ENCODE data around the gene USP36. TPM values are rescaled to one million over a fixed set of nuclear protein-coding genes. Genes with fewer than 3 reads are reported as not detected.
"Not testable (repeated sequence)": the region's sequence is repeated elsewhere in the genome, so short reads cannot be mapped to it uniquely, and the experiment has no call there.

USP36 gene
- polyA plus RNA-seq, 1 donor, result 30.5 TPM

DNA sequence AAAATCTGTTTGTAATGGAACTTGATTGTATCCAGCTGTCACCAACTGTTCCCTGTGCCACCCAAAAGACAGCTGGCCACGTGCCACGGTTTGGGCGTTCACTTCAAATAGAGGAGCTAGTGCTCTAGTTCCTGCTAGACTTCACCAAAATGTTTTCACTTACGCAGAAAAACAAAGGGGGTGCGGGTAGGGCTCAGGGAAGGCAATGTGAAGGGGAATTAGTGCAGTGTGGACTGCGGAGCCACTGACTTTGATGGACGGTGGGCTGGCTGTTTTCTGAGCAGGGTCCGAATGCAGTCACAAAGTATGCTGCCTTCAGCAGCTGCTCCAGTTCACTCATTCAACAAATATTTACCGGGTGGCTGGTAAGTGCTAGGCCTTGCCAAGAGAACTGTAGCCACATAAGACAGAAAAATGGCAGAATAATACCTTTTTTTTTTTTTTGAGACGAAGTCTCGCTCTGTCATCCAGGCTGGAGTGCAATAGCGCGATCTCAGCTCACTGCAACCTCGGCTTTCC is 50.9 kb downstream of the USP36 start:
- DNase-seq, result no peak

DNA sequence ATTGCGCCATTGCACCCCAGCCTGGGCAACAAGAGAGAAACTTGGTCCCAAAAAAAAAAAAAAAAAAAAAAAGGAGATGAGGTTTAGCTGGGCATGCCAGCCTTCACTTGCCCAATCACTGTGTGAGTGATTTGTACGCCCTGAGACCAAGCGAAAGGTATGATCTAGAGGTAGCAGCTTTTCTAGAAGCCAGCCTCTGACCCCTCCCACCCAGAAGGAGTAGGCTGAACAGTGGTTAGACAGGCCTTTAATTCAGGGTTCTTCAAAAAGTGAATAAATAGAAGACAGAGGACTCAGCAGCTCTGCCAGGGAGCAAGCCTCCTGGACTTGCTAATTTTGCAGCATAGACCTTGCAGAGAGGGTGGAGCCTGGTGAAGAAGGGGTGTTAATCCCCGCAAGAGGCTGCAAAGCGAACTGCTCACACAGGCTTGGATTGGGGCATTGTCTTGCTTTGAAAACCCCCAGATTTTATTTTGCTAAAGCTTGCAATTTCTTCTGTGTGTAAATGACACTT is 51.4 kb downstream of the USP36 start:
- DNase-seq, result no peak

DNA sequence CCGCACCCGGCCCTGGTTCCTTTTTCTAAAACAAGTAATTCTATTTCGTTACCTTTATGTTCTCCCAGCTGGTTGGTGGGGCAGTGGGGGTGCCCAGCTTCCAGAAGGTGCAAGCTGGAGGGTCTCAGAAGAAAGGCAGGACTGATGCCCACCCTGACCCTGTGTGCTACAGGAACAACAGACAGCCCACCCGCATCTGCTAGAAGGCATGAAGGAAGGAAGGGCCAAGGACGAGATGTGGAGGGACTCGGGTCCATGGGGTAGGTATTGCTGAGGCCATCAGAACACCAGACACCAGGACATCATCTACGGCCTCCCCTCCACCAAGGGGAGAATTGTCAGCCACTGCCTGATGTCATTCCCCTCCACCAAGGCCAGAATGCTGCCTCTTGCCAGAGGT is 52.2 kb downstream of the USP36 start:
- DNase-seq, result no peak

DNA sequence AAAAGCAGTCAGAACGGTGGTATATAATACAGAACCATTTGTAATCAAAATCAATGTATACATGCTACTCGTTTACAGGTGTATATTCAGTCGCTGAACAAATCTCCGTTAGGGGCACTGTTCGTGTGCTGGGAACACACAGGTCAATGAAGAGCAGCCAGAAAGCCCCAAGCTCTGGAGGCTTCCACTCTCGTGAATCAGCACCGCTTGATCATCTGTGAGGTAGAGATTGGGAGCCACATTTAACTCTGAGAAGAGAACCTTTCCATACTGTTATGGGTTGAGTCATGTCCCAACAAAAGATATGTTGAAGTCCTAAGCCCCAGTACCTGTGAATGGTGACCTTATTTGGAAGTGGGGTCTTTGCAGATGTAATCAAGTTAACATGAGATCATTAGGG is 53.2 kb downstream of the USP36 start:
- no peak for DNase-seq

DNA sequence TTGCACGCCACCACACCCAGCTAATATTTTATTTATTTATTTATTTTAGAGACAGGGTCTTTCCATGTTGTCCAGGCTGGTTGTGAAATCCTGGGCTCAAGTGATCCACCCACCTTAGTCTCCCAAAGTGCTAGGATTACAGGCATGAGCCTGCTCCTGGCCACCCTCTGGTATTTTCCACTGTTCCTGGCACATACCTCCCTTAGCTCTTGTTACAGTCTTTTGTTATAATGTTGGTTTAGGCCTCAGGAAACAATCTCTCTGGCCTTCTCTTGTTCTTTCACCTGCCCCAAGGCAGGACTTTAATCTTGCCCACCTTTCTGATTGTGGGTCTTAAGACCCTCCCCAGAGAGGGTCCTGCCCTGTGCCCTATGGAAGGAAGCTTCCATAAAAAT is 55.0 kb downstream of the USP36 start:
- DNase-seq, result no peak

DNA sequence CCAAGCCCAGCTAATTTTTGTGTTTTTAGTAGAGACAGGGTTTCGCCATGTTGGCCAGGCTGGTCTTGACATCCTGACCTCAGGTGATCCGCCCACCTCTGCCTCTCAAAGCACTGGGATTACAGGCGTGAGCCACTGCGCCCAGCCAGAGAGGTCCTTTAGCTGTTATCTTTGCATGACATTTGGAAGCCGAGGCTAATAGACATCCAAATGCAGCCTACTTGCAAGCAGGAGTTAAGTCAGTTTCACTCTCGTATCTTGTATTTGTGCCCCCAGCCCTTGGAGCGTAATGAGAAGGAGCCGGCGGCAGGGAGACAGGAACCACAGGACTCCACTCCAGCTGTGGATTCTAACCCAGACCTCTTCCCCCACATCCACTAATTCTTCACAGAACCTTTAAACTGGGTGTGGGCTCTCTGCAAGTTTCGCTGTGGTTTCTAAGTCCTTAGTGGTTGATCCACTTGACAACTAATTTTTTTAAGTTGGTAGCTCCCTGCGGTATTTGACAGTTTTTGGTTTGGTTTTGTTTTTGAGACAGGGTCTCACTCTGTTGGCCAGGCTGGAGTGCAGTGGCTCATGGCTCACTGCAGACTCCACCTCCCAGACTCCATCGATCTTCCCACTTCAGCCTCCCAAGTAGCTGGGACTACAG is 55.5 kb downstream of the USP36 start:
- no peak for DNase-seq

DNA sequence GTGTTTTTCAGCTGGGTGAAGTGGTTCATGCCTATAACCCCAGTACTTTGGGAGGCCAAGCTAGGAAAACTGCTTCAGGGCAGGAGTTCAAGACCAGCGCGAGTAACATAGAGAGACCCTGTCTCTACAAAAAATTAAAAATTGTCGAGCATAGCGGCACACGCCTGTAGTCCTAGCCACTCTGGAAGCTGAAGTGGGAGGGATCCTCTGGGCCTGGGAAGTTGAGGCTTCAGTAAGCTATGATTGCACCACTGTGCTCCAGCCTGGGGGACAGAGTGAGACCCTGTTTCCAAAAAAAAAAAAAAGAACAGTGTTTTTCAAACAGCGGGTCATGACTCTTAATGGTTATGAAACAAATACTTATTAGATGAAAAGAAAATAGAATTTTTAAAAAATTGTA is 56.3 kb downstream of the USP36 start:
- no peak for DNase-seq

DNA sequence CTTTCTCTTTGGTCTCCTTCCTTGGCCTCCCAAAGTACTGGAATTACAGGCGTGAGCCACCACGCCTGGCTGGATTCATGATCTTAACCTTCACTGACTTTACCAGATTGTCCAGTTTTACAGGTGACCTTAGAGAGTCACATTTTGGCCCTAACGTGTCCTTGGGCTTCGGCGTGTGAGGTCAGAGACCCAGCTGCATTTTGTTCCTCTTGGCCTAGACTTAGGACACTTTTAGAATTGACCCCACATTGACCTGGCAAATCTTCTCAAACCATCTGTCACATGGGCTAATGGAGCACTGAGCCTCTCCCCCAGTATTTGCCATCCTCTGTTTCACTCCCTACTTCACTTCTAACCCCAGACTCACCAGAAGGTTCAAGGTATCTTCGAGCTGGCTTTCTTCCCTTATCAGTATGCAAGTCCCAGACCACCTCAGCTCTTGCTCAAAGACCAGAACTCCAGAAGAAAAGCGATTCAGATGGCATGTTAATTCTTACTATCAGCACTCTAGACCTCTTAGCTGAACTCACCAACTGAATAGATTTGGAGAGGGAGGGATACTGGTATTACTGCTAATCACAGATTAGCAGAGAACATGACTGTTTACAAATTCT is 56.8 kb downstream of the USP36 start:
- DNase-seq, result no peak

DNA sequence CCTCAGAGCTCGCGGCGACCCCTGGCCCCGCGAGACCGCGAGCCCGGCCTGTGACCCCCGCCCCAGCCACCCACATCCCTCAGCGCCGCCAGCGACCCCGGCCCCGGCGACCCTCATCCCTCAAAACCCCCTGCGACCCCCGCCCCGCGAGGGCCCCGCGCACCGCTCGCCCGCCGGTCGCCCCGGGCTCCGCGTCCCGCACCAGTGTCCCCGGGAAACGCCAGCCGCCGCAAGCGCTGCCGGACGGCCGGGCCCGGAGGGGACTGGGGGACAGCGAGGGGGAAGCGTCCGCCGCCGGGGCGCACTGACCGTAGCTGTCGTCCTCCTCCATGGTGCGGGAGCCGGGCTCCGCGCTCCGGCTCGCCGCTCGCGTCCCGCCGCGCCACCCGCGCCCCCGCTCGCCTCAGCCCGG is 58.7 kb downstream of the USP36 start, which contains the start of gene CYTH1:
Gene CYTH1, minus strand, starts transcription at position 381 of the 412 bp plus-strand sequence. Its CDS starts 50 bp downstream, at position 331.
- no peak for DNase-seq

DNA sequence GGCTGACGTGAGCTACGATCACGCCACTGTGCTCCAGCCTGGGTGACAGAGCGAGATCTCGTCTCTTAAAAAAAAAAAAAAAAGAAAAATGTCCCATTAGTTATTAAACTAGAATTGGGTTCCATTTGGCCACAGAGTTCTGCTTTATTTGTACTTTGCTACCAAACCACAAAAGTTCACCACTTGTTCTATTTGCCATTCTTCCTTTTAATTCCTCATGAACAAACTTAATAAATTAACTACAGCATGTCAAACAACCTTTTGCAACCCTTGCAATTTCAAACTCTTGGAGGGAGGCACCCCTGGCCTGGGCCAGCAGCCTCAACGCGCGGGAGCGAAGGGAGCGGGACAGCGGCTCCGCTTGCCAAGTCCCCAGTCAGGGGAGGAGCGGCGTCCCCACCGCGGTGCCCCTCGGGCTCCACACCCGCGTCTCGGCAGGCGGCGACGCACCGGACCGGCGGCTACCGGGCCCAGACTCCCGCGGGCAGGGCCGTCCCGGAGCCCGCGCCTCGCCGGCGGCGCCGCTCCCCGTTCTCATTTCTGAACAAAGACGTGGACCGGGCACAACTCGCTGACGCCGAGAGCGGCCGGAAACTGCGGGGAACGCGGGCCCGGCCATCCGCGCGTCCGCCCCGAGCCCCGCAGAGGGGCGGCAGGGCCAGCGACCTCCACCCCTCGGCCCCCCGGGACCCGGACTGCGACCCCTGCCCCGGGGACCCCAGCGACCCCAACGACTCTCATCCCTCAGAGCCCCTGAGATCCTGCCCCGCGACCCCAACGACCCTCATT is 59.3 kb downstream of the USP36 start:
- DNase-seq, result no peak

DNA sequence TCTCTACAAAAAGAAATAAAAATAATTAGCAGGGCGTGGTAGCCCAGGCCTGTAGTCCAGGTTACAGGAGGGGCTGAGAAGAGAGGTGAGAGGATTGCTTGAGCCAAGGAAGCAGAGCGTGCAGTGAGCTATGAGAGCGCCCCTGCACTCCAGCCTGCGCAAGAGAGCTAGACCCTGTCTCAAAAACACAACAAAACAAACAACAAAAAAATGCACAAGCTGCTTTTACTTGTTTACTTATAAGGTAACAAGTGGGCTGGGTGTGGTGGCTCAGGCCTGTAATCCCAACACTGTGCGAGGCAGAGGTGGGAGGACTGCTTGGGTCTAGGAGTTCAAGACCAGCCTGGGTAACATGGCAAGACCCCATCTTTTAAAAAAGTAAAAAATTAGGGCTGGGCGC is 60.3 kb downstream of the USP36 start:
- DNase-seq, result no peak

DNA sequence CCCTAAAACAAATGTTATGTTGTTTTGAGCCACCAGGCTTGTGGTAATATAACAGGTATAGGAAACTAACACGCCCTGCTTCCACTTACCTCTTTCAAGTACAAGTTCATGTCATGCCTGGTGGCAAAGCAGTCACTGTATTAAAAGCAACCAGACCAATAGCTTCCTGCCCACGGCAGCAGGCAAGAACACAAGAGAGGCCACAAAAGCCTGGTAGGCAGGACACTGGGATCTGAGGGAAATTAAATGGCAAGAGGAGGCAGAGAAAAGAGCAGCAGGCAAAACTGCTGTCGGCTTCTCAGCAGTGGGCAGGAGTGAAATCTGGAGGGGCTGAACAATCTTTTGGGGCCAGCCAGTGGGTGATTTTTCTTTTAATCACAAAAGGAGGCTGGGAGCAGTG is 60.8 kb downstream of the USP36 start:
- no peak for DNase-seq

DNA sequence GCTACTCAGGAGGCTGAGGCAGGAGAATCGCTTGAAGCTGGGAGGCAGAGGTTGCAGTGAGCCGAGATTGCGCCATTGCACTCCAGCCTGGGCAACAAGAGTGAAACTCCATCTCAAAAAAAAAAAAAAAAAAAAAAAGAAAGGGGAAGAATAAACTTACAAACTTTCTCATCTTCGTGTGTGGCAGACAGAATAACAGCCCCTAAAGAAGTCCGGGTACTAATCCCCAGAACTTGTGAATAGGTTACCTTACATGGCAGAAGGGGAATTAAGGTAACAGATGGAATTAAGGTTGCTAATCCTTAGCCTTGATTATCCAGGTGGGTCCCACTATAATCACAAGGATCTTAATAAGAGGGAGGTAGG is 61.3 kb downstream of the USP36 start:
- not testable (repeated sequence) for DNase-seq

DNA sequence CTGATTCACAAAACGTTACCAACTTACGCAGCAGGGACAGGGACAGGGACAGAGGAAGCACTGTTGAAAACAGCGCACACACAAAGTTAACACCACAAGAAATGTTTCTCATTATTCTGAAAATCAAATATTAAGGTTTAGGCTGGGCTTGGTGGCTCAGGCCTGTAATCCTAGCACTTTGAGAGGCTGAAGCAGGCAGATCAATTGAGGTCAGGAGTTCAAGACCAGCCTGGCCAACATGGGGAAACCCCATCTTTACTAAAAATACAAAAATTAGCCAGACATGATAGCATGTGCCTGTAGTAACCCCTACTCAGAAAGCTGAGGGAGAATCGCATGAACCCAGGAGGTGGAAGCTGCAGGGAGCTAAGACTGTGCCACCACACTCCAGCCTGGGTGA is 62.7 kb downstream of the USP36 start:
- no peak for DNase-seq

DNA sequence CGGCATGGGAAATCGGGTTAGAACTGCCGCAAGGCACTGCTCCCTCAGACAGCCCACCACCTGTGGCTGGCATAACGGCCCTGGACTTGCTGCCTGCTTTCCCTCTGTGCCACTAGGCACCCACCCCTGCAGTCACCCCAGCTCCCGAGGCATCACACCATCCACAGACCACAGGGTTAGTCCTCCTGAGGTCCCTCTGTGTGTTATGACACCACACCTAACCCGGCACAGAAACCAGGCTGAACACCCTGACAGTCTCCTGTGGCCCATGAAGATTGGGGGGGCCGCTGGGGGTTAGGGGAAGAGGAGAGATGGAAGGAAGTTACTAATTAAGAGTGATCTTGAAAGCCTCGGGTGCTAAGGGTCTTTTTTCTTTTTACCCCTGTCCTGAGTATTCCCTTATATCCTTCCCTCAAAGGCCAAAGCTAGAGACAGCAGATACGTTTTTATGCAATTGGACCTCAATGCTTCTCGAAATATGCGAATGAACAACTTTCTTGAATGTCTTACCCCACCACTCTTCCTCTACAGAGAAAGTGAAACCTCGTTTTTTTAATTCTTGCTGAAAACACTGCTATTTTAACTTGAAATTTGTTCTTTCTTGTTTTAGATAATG is 65.5 kb downstream of the USP36 start:
- DNase-seq, result no peak

DNA sequence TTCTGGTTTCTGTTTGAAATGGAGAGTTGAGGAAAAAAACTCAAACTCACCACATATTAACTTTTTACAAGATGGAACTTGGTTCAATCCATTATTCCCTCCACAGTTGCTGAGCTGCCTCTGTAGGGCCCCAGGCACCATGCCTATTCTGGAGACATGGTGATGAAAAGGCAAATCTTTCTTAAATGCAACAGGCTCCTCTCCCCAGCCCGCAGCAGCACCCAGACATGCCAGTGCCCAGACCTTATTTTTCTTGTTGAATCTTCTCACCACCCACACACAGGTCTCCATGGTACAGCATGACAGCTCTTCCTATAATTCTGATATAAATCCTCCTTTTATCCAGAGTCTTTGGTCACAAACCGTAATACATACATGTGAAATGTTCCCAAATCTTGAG is 66.2 kb downstream of the USP36 start:
- no peak for DNase-seq

DNA sequence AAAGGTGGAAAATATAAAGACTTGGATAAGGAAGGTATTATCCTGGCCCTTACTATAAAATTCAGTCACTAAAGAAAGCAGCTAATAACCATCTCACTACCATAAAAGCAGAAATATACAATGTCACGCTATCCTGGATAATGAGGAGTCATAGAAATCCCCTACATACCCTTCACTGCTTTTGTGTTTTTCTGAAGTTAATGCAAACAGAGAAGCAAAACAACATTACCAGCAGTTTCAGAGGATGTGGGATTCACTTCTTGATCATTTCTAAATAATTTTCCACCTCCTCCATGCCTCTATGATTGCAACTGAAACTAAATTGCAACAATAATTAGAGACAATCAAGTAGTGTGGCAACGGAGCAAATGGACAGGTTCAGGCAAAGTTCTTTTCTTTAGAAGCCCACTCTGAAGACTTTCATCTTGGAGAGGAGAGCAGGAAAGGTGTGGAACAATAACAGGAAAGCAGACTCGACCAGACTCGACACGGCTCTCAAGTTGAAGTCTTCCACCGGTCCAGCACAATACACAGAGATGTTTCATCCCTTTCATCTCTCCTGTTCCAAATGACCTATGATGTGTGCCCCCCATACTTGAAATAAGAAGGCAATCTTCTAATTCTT is 68.7 kb downstream of the USP36 start:
- no peak for DNase-seq

DNA sequence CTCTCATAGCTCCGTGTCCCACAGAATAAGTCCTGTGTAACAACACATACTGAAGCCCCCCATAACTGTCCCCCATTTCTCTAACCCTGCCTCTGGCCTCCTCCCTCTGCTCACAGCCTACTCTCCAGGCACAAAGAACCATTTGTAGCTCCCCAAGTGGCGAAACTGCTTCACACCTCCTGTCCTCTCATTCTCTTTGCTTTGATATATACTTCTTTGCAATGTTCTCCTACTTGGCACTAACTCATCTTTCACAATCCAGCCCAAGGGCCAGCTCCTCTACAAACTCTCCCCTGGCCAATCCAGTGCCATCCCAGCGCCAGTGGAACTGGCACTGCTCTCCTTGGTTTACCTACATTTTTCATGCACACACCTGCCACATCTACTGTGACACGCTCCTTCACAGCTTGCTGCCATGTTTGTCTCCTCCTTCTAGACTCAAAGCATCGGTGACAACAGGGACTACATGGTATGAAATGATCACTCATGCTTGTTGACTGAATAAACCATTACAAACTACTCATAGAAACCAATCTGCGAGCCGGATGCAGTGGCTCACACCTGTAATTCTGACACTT is 71.3 kb downstream of the USP36 start:
- no peak for DNase-seq

DNA sequence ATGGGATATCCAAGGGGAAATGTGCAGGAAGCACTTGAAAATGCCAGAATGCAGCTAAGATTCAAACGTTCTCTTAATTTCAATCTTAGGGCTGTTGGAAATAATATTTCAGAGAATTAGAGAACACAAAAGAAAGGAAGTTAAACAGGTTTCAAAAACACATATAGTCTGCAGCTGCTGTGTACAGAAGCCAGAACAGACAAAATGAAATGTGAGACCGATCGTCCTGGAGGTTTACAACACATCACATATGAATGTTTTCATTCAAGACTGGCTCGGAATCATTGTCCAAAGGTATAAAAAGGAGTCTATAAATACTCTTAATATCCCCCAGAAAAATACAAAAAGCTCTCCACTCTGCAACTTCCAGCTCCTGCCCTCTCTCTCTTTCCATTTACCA is 72.8 kb downstream of the USP36 start:
- DNase-seq, result no peak

DNA sequence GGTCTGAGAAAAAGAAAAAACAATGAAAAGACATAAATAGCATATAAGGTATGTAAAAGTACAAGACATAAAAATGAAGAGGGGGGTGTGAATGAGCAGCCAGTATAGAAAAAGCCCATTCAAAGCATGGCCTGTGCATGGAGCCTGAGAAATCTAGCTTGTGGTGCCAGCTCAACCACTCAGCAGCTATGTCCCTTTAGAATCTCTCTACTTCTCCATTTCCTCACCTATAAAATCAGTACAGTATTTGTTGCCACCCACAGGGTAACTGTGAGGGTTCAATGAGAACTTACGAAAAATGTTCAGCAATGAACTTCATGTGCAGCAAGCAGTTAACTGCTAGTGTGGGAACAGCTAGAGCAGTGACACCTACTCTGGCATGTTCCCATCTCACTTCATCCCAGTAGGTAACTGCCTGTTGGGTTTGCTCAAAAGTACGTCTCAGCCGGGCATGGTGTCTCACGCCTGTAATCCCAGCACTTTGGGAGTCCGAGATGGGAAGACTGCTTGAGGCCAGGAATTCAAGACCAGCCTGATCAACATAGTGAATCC is 73.8 kb downstream of the USP36 start:
- no peak for DNase-seq

DNA sequence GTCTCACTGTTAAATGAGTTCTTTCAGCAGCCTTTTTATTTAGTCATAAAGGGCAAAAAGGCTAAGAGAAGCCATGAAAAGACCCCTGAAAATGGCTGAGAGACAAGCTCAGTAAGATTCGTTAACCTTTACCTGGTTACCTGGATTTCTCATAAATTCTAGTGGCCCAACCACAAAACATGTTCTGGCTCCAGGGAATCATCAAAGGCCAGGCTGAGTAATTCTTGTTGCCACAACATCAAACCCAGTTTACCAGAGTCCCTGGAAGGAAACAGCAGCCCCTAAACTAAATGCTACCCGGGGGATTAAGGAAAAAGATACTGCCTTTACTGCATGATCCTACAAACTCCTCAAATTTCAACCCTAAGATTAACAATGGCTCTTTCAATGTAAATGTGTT is 74.4 kb downstream of the USP36 start:
- DNase-seq, result no peak

DNA sequence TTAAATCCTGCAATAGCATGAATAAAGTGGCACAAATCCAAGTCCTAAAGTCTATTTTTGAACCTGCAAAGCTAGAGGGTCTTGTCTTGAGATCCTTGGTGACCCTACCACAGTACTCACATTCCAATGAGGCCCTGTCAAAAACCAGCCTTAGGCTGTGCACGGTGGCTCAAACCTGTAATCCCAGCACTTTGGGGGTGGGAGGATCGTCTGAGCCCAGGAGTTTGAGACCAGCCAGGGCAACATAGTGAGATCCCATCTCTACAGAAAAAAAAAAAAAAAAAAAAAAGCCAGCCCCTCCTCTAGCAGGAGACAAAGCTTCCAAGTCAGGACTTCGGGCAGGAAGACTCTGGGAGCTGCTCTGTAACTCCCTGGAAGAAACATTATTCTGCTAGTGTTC is 74.8 kb downstream of the USP36 start:
- DNase-seq, result no peak

All from hindlimb muscle (tissue), 1 donor.